ENCODE measurements around the gene ITPRID1. TPM values are rescaled to one million over a fixed set of nuclear protein-coding genes. Genes with fewer than 3 reads are reported as not detected.
"Not testable (repeated sequence)": the region's sequence is repeated elsewhere in the genome, so short reads cannot be mapped to it uniquely, and the experiment has no call there.

Gene ITPRID1
- total RNA-seq, 4 donors from 2014 or later: not detected

DNA sequence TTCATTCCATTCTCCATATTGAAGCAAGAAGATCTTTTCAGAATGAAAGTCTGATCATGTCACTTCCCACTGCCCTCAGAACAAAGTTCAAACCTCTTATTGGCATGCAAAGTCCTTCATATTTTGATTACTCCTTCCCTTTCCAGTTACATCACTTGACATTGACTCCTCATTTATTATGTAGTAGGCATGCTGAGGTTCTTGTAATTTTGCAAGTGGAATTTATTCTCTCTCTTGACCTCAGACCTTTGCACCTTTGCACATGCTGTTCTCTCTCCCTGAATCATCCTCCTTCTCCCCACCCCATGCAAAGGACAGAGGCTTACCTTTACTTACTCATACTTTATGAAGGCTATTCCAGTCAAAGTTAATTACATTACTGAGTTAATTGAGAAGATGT lies 13.0 kb downstream of the ITPRID1 start:
- no peak for TF ChIP-seq POLR2A (IDR thresholded peaks at IDR 0.05)
- TF ChIP-seq CTCF (IDR thresholded peaks at IDR 0.05): no peak
- Histone ChIP-seq H3K9me3 (no peaks in the 10 kb centered on the region), H3K27ac (no peak overlapping the region), H3K36me3 (no peaks in the 10 kb centered on the region), H3K4me3 (replicated peaks in 1 of 3) (no peak overlapping the region), H3K27me3 (no peaks in the 10 kb centered on the region), H3K4me1 (no peaks in the 10 kb centered on the region)
- DNase-seq: no peak
- intact Hi-C loops (cut with DNase I): no loop called here

DNA sequence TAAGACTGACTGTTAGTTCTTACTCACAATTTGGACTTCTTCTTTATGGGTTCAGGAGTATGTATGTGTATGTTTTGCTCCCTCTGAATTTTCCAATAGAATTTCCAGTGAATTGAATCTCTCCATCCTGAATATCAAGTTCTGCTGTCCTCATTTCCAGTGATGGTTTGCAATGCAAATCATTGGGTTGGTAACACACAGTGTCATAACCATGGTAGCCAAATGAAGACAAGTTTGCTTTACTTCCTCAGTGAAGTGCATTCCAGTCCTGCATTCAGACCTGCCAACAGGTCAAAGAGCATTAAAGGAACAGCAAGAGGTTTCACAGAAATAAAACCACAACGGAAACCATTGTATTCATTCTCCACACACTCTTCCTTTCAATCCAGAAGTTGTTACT lies 15.2 kb downstream of the ITPRID1 start:
- DNase-seq: no peak
- intact Hi-C loops (cut with DNase I): no loop called here
- H3K36me3 ChIP-seq: no peaks in the 10 kb centered on the region
- no peaks in the 10 kb centered on the region for H3K27me3 ChIP-seq
- no peaks in the 10 kb centered on the region for H3K9me3 ChIP-seq
- no peak overlapping the region for H3K27ac ChIP-seq
- TF ChIP-seq POLR2A (IDR thresholded peaks at IDR 0.05): no peak
- no peak for TF ChIP-seq CTCF (IDR thresholded peaks at IDR 0.05)
- WGBS, 2 donors: 42 to 51% methylated on average over 1 of the region's 1 CpG
- H3K4me1 ChIP-seq: no peaks in the 10 kb centered on the region
- no peak overlapping the region for H3K4me3 ChIP-seq (replicated peaks in 1 of 3)

DNA sequence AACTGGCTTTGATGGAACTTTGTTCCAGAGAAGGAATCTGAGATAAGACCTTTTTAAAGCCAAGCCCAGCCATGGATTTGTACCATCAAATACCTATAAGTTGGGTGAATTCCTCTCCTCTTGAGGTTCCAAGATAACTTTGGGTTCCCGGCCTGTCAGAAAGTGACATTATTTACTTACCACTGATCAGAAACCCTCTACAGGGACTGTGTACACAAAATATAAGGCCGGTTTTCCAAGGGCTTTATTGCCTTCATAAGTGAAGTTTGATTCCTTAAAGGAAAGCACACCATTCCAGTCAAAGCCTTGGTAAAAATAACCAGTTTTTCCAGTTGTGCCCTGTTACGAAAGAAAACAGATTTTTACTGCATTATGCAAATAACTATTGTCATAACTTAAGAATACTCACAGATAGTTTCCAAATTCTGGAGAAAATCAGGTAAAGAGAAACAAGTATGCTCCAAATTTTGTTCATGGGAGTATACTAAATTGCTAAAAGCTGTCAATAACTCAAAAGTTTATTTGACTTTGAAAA lies 26.8 kb downstream of the ITPRID1 start:
- H3K9me3 ChIP-seq; H3K4me1 ChIP-seq; H3K36me3 ChIP-seq; H3K4me3 ChIP-seq (replicated peaks in 1 of 3); intact Hi-C loops (cut with DNase I); DNase-seq; H3K27me3 ChIP-seq; H3K27ac ChIP-seq: not testable (repeated sequence)
- WGBS, 2 donors: 27 to 32% methylated on average over 3 of the region's 3 CpGs

DNA sequence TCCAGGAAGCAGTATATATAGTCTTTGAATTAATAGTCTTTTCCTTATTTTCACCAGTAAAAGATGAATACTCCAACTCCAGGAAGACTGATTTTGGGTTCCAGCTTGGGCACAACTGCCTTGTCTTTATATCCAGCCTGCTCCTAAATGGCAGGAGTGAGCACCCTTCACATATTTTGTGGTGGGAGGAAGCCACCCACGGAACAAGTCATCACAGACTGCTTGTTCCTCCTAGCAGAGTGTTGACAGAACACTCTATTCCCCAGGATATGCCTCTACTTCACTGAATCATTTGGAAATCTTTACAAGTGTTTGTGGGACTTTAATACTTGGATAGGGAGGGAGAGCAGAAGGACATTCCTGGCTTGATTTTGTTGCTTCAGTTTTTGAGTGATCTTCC lies 31.7 kb downstream of the ITPRID1 start:
- 42 to 48% methylated on average over 1 of the region's 1 CpG for WGBS, 2 donors
- Histone ChIP-seq H3K9me3 (no peaks in the 10 kb centered on the region), H3K36me3 (no peaks in the 10 kb centered on the region), H3K27me3 (no peaks in the 10 kb centered on the region), H3K4me1 (no peaks in the 10 kb centered on the region), H3K27ac (no peak overlapping the region), H3K4me3 (replicated peaks in 1 of 3) (no peak overlapping the region)
- intact Hi-C loops (cut with DNase I): no loop called here
- no peak for DNase-seq
- no peak for TF ChIP-seq POLR2A (IDR thresholded peaks at IDR 0.05)
- TF ChIP-seq CTCF (IDR thresholded peaks at IDR 0.05): no peak

DNA sequence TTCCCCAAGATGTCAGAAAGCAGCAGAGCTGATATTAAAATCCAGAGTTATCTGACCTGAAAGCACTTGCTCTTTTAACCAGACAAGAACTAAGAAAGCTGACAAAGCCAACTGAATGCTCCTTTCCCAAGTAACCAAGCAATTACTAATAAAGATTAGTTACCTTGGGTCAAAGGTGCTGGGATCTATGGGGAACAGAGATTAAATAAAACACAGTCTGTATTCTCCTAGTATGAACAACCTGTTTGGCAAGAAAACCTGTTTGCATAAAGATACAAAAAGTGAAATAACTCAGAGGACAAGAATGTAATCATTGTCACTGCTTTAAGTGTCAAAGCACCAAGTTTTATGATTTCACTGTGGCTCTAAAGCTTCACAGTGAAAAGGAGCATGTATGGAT lies 35.7 kb downstream of the ITPRID1 start:
- Histone ChIP-seq H3K4me1 (no peaks in the 10 kb centered on the region), H3K36me3 (no peaks in the 10 kb centered on the region), H3K27ac (no peak overlapping the region), H3K9me3 (no peaks in the 10 kb centered on the region), H3K27me3 (no peaks in the 10 kb centered on the region), H3K4me3 (replicated peaks in 1 of 3) (no peak overlapping the region)
- intact Hi-C loops (cut with DNase I): no loop called here
- TF ChIP-seq POLR2A (IDR thresholded peaks at IDR 0.05) (no peak), CTCF (IDR thresholded peaks at IDR 0.05) (no peak)
- DNase-seq: no peak

DNA sequence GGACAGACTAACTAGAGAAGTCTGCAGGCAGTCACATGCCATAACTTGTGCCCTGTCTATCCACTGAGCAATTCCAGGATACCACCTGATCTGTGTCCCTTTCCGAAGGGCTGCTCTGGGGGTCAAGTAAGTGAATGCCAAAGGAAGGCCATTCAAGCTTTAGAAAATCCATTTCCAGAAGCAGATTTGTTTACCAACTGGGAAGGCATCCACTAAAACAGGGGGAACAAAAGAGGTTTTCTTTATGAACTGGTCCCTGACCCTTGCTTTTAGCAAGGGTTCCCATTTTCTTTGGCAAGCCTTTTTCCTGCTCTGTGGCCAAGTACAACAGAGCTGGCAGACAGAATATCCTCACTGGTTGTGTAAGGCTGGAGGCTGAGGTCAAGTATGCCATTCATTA lies 36.5 kb downstream of the ITPRID1 start:
- H3K36me3 ChIP-seq: no peaks in the 10 kb centered on the region
- intact Hi-C loops (cut with DNase I): no loop called here
- no peak for DNase-seq
- no peaks in the 10 kb centered on the region for H3K27me3 ChIP-seq
- H3K4me1 ChIP-seq: no peaks in the 10 kb centered on the region
- no peak overlapping the region for H3K4me3 ChIP-seq (replicated peaks in 1 of 3)
- H3K9me3 ChIP-seq: no peaks in the 10 kb centered on the region
- 50 to 60% methylated on average over 1 of the region's 1 CpG for WGBS, 2 donors
- no peak for TF ChIP-seq CTCF (IDR thresholded peaks at IDR 0.05)
- no peak for TF ChIP-seq POLR2A (IDR thresholded peaks at IDR 0.05)
- H3K27ac ChIP-seq: no peak overlapping the region

All from thyroid gland (tissue), 4 donors.